ENCODE results near the gene TSSK2.
"Not testable (repeated sequence)": the region's sequence is repeated elsewhere in the genome, so short reads cannot be mapped to it uniquely, and the experiment has no call there.

TSSK2 gene

GRCh38 chr22:19130959-19131684 is at the start of gene TSSK2:
Gene TSSK2 (plus strand): TSS chr22:19131308. CDS start chr22:19131400, 92 bp downstream.
- DNase-seq (ENCODE audit: low read depth in 2 of 2), result no peak

GRCh38 chr22:19081351-19081750 is 49.8 kb upstream of the TSSK2 start:
- no peak for DNase-seq (ENCODE audit: low read depth in 2 of 2)

GRCh38 chr22:19082101-19082500 is 49.0 kb upstream of the TSSK2 start:
- no peak for DNase-seq (ENCODE audit: low read depth in 2 of 2)

GRCh38 chr22:19082793-19083192 is 48.3 kb upstream of the TSSK2 start:
- no peak for DNase-seq (ENCODE audit: low read depth in 2 of 2)

- not testable (repeated sequence) for DNase-seq (ENCODE audit: low read depth in 2 of 2)
Observed at GRCh38 chr22:19084126-19084525, 47.0 kb upstream of the TSSK2 start.

- not testable (repeated sequence) for DNase-seq (ENCODE audit: low read depth in 2 of 2)
Observed at GRCh38 chr22:19084586-19084985, 46.5 kb upstream of the TSSK2 start.

GRCh38 chr22:19085233-19085718 is 45.8 kb upstream of the TSSK2 start:
- no peak for DNase-seq (ENCODE audit: low read depth in 2 of 2)

GRCh38 chr22:19086417-19086816 is 44.7 kb upstream of the TSSK2 start:
- no peak for DNase-seq (ENCODE audit: low read depth in 2 of 2)

- no peak for DNase-seq (ENCODE audit: low read depth in 2 of 2)
Observed at GRCh38 chr22:19086896-19087295, 44.2 kb upstream of the TSSK2 start.

- no peak for DNase-seq (ENCODE audit: low read depth in 2 of 2)
Observed at GRCh38 chr22:19088866-19089595, 42.1 kb upstream of the TSSK2 start.

- DNase-seq (ENCODE audit: low read depth in 2 of 2), result no peak
Observed at GRCh38 chr22:19090183-19090582, 40.9 kb upstream of the TSSK2 start.

GRCh38 chr22:19090586-19091127 is 40.5 kb upstream of the TSSK2 start:
- DNase-seq (ENCODE audit: low read depth in 2 of 2), result no peak

- no peak for DNase-seq (ENCODE audit: low read depth in 2 of 2)
Observed at GRCh38 chr22:19092725-19093124, 38.4 kb upstream of the TSSK2 start.

GRCh38 chr22:19094393-19094997 is 36.6 kb upstream of the TSSK2 start:
- no peak for DNase-seq (ENCODE audit: low read depth in 2 of 2)

- no peak for DNase-seq (ENCODE audit: low read depth in 2 of 2)
Observed at GRCh38 chr22:19096555-19096954, 34.6 kb upstream of the TSSK2 start.

- no peak for DNase-seq (ENCODE audit: low read depth in 2 of 2)
Observed at GRCh38 chr22:19097518-19097917, 33.6 kb upstream of the TSSK2 start.

GRCh38 chr22:19098157-19098556 is 33.0 kb upstream of the TSSK2 start:
- DNase-seq (ENCODE audit: low read depth in 2 of 2), result no peak

- no peak for DNase-seq (ENCODE audit: low read depth in 2 of 2)
Observed at GRCh38 chr22:19103880-19104821, 27.0 kb upstream of the TSSK2 start.

GRCh38 chr22:19105456-19105855 is 25.7 kb upstream of the TSSK2 start:
- no peak for DNase-seq (ENCODE audit: low read depth in 2 of 2)

GRCh38 chr22:19105867-19106802 is 25.0 kb upstream of the TSSK2 start:
- DNase-seq (ENCODE audit: low read depth in 2 of 2), result peak in 1 of 2 donors; percentile 5
